PC-9 (cell line): ENCODE results near the gene VCL. TPM values are rescaled to one million over a fixed set of nuclear protein-coding genes. Genes with fewer than 3 reads are reported as not detected.

Experiments used
- BruUV-seq: library from RNA; stranded (reverse); fragments of 400-500 nt; replicated peaks from 2 replicates; lab custom pipeline; 2021; lab: Mats Ljungman, UMichigan
- CTCF ChIA-PET: fragments of 300-600 bp; sonication (Branson Sonifier 250); formaldehyde crosslinking; loops from one replicate; lab custom pipeline; 2022; ENCODE audit warnings: antibody characterized with exemption; lab: Charles Lee
- POLR2A ChIA-PET: fragments of 300-600 bp; sonication (Branson Sonifier 250); formaldehyde crosslinking; loops from one replicate; lab custom pipeline; 2022; ENCODE audit warnings: antibody characterized with exemption; ENCODE audit not compliant: unreplicated experiment; lab: Charles Lee
- DNase-seq, 2 experiments: peaks; one replicate each; pipeline versions ENCODE4 v3.0.0 to v3.0.0-alpha.2; 2015 to 2022; ENCODE audit warnings: mixed read lengths in 1 of 2
- H2AFZ ChIP-seq: fragments of 200-600 bp; sonication (generic); 2 replicates; pipeline ENCODE4 v1.8.1; 2017; ENCODE audit warnings: antibody characterized with exemption
- H3F3A ChIP-seq: fragments of 200-600 bp; sonication (generic); 2 replicates; pipeline ENCODE4 v1.8.1; 2017; ENCODE audit warnings: antibody characterized with exemption, mild to moderate bottlenecking, low read depth; ENCODE audit not compliant: insufficient read depth
- H3K27ac ChIP-seq: fragments of 200-600 bp; sonication (generic); 2 replicates; pipeline ENCODE4 v1.6.1; 2016; ENCODE audit warnings: mixed run types
- H3K27me3 ChIP-seq: fragments of 200-600 bp; sonication (generic); 2 replicates; pipeline ENCODE4 v1.6.1; 2016; ENCODE audit warnings: low read depth, mixed run types; ENCODE audit not compliant: insufficient read depth
- H3K36me3 ChIP-seq: fragments of 200-600 bp; sonication (generic); 2 replicates; pipeline ENCODE4 v1.6.1; 2016; ENCODE audit warnings: low read depth, mixed run types
- H3K4me1 ChIP-seq: fragments of 200-600 bp; sonication (generic); replicated peaks from 2 replicates; pipeline ENCODE4 v1.6.1; 2016; ENCODE audit warnings: mixed run types; ENCODE audit not compliant: insufficient read depth
- H3K4me2 ChIP-seq: fragments of 200-600 bp; sonication (generic); 2 replicates; pipeline ENCODE4 v1.6.1; 2017; ENCODE audit warnings: mixed run types
- H3K4me3 ChIP-seq: fragments of 200-600 bp; sonication (generic); 2 replicates; pipeline ENCODE4 v1.6.1; 2016; ENCODE audit warnings: mixed run types
- H3K79me2 ChIP-seq: fragments of 200-600 bp; sonication (generic); 2 replicates; pipeline ENCODE4 v1.6.1; 2017; ENCODE audit warnings: low read depth, mixed run types
- H3K9me2 ChIP-seq: fragments of 200-600 bp; sonication (generic); 2 replicates; pipeline ENCODE4 v1.8.1; 2017; ENCODE audit warnings: mild to moderate bottlenecking; ENCODE audit not compliant: insufficient read depth
- H3K9me3 ChIP-seq: fragments of 200-600 bp; sonication (generic); 2 replicates; pipeline ENCODE4 v1.8.1; 2016; ENCODE audit warnings: low read depth; ENCODE audit not compliant: insufficient read depth
- H4K20me1 ChIP-seq: fragments of 200-600 bp; sonication (generic); 2 replicates; pipeline ENCODE4 v1.8.1; 2017; ENCODE audit not compliant: insufficient read depth
- CTCF ChIP-seq: fragments of 200-600 bp; sonication (generic); conservative IDR thresholded peaks from 2 replicates; pipeline ENCODE4 v1.6.1; 2017; ENCODE audit warnings: mixed run types, antibody characterized with exemption, mild to moderate bottlenecking, moderate library complexity
- EZH2 ChIP-seq: fragments of 200-600 bp; sonication (generic); IDR thresholded peaks from 2 replicates; pipeline ENCODE4 v1.8.0; 2017; ENCODE audit warnings: antibody characterized with exemption, low read depth
- intact Hi-C: fragments of 100-400 bp; cut with micrococcal nuclease; formaldehyde crosslinking; loops from one replicate; pipeline ENCODE4 v1.10.0; 2022; ENCODE audit not compliant: unreplicated experiment
- total RNA-seq: library from RNA; stranded (reverse); gene quantifications from 2 replicates; pipeline ENCODE4 v1.2.3, GENCODE V29; 2021

The VCL gene
- total RNA-seq, 1 experiment from 2014 or later: 208 TPM

GRCh38 chr10:74104996-74105395 is 107.1 kb downstream of the VCL start:
- no peak for DNase-seq
- intact Hi-C loops: no loop called here
- no TSS peak for BruUV-seq
- H3K4me1 ChIP-seq: no peaks in the 10 kb centered on the region
- peaks cover 57% of the 10 kb centered on the region for H3F3A ChIP-seq
- no peak overlapping the region for H3K4me2 ChIP-seq
- POLR2A ChIA-PET: no interaction called here
- CTCF ChIA-PET: interaction anchor here (0.6 kb wide), 1 partner anchor 11 kb away, joined by 3 read pairs; no protein-coding TSS in a partner anchor
- H3K9me2 ChIP-seq: no peaks in the 10 kb centered on the region
- H3K9me3 ChIP-seq: no peaks in the 10 kb centered on the region
- no peak overlapping the region for H2AFZ ChIP-seq
- H3K27me3 ChIP-seq: no peaks in the 10 kb centered on the region
- H4K20me1 ChIP-seq: no peaks in the 10 kb centered on the region
- no peak for TF ChIP-seq EZH2
- no peak for TF ChIP-seq CTCF
- no peak overlapping the region for H3K27ac ChIP-seq
- no peak overlapping the region for H3K4me3 ChIP-seq
- no peaks in the 10 kb centered on the region for H3K79me2 ChIP-seq
- H3K36me3 ChIP-seq: peaks cover 40% of the 10 kb centered on the region

- ChIA-PET CTCF (no interaction called here), POLR2A (interaction anchor here (0.5 kb wide), 1 partner anchor 28 kb away, joined by 7 read pairs; no protein-coding TSS in a partner anchor)
Observed at GRCh38 chr10:74107391-74107790, 109.5 kb downstream of the VCL start.

GRCh38 chr10:74109452-74109851 is 111.5 kb downstream of the VCL start:
- H3K79me2 ChIP-seq: no peaks in the 10 kb centered on the region
- H3K9me3 ChIP-seq: no peaks in the 10 kb centered on the region
- H3K4me1 ChIP-seq: no peaks in the 10 kb centered on the region

More at GRCh38 chr10:74107391-74107790, 109.5 kb downstream of the VCL start:
- H3K79me2 ChIP-seq: no peaks in the 10 kb centered on the region
- intact Hi-C loops: no loop called here
- no peak for TF ChIP-seq CTCF
- no peak for TF ChIP-seq EZH2
- H4K20me1 ChIP-seq: no peaks in the 10 kb centered on the region
- no peak overlapping the region for H3K4me2 ChIP-seq
- no peaks in the 10 kb centered on the region for H3K4me1 ChIP-seq
- H3K9me2 ChIP-seq: no peaks in the 10 kb centered on the region
- no peaks in the 10 kb centered on the region for H3K27me3 ChIP-seq
- H2AFZ ChIP-seq: no peak overlapping the region
- peaks cover 52% of the 10 kb centered on the region for H3F3A ChIP-seq
- no peak overlapping the region for H3K4me3 ChIP-seq
- no peak overlapping the region for H3K27ac ChIP-seq
- no TSS peak for BruUV-seq
- no peaks in the 10 kb centered on the region for H3K9me3 ChIP-seq
- H3K36me3 ChIP-seq: peaks cover 53% of the 10 kb centered on the region
- no peak for DNase-seq

More at GRCh38 chr10:74109452-74109851, 111.5 kb downstream of the VCL start:
- Histone ChIP-seq H3K27ac (no peak overlapping the region), H3K9me2 (no peaks in the 10 kb centered on the region), H3K27me3 (no peaks in the 10 kb centered on the region), H3K4me2 (no peak overlapping the region), H3K4me3 (no peak overlapping the region), H2AFZ (no peak overlapping the region), H4K20me1 (no peaks in the 10 kb centered on the region), H3K36me3 (peaks cover 58% of the 10 kb centered on the region), H3F3A (peaks cover 51% of the 10 kb centered on the region; the same call in 1 of the 2 replicates)
- POLR2A ChIA-PET: interaction anchor here (0.7 kb wide), 1 partner anchor 106 kb away, joined by 3 read pairs; no protein-coding TSS in a partner anchor
- CTCF ChIA-PET: interaction anchor here (0.5 kb wide), 1 partner anchor 69 kb away, joined by 3 read pairs; no protein-coding TSS in a partner anchor
- intact Hi-C loops: no loop called here
- no peak for TF ChIP-seq CTCF
- TF ChIP-seq EZH2: no peak
- DNase-seq: no peak
- BruUV-seq: no TSS peak
